ENCODE results near the gene TRIM22.
A peak's percentile ranks its signal among the peaks of the same experiment; 100 is the strongest.
"Not testable (repeated sequence)": the region's sequence is repeated elsewhere in the genome, so short reads cannot be mapped to it uniquely, and the experiment has no call there.

TRIM22 gene, protein sequence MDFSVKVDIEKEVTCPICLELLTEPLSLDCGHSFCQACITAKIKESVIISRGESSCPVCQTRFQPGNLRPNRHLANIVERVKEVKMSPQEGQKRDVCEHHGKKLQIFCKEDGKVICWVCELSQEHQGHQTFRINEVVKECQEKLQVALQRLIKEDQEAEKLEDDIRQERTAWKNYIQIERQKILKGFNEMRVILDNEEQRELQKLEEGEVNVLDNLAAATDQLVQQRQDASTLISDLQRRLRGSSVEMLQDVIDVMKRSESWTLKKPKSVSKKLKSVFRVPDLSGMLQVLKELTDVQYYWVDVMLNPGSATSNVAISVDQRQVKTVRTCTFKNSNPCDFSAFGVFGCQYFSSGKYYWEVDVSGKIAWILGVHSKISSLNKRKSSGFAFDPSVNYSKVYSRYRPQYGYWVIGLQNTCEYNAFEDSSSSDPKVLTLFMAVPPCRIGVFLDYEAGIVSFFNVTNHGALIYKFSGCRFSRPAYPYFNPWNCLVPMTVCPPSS

GRCh38 chr11:5689551-5689983 lies at the start of gene TRIM22:
TSS of gene TRIM22 (plus strand) at chr11:5689790. CDS start at chr11:5696233, 6,443 bp downstream.
- peak; percentile 82 for DNase-seq (ENCODE audit: low read depth, low spot score)

- DNase-seq (ENCODE audit: low read depth, low spot score): no peak
Measured at GRCh38 chr11:5639953-5640352, 49.6 kb upstream of the TRIM22 start.

DNA sequence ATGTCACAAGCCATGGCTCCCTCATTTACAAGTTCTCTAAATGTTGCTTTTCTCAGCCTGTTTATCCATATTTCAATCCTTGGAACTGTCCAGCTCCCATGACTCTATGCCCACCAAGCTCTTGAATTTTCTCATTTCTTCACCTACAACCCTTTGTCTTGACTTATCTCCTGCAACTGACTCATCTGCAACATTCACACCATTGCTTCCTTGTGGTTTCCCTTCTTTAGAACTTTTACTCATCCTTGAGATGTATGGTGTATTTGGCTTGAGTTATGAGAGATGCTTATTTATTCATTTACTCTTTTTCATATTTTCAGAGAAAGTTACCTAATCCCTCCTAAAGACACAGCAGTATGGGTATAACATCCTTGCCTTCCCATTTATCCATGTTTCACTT lies 46.0 kb upstream of the TRIM22 start:
- DNase-seq (ENCODE audit: low read depth, low spot score): no peak

DNA sequence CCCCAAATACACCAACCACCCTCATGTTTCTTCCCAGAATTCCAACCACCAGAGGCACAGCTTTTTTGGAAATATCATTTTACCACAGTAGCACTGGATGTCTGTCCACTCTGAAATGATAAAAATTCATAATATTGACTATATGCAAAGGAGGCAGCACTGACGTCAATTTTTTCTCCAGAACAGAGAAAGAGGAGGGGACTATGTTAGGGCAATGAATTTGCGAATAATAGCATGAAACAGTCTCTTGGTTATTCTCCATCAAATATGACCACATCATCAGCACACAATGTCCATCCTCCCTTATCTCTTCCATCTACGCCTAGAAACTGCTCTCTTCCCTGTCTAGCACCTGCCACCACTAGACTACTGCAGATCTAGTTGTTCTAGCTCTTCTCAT lies 43.5 kb upstream of the TRIM22 start:
- DNase-seq (ENCODE audit: low read depth, low spot score): no peak

GRCh38 chr11:5655474-5655873 lies 34.1 kb upstream of the TRIM22 start:
- no peak for DNase-seq (ENCODE audit: low read depth, low spot score)

- not testable (repeated sequence) for DNase-seq (ENCODE audit: low read depth, low spot score)
Measured at GRCh38 chr11:5656956-5657355, 32.6 kb upstream of the TRIM22 start.

- DNase-seq (ENCODE audit: low read depth, low spot score): no peak
Measured at GRCh38 chr11:5658318-5658717, 31.3 kb upstream of the TRIM22 start.

GRCh38 chr11:5663511-5663910 lies 26.1 kb upstream of the TRIM22 start:
- no peak for DNase-seq (ENCODE audit: low read depth, low spot score)

DNA sequence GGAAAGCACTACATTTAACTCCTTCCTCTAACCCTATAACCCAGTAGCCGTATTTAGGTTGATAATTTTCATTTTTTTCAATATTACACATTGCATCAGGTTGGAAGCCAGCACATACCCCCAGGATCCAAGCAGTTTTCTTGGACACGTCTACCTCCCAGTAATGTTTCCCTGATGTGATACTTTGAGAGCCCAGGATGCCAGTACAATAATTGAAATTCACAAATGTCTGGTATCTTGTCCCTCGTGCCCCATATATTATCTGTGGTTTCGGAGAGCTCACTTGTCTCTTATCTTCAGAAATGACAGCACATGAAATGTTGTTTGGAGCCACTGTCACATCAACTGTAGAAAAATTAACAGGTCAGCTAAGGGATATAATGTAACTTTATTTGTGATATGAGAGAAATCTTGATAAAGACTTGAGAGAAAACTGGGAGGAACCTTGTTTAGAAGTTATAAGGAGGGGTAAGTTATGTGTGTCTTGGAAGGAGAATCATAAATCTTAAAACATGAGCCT lies 24.5 kb upstream of the TRIM22 start:
- DNase-seq (ENCODE audit: low read depth, low spot score): no peak

DNA sequence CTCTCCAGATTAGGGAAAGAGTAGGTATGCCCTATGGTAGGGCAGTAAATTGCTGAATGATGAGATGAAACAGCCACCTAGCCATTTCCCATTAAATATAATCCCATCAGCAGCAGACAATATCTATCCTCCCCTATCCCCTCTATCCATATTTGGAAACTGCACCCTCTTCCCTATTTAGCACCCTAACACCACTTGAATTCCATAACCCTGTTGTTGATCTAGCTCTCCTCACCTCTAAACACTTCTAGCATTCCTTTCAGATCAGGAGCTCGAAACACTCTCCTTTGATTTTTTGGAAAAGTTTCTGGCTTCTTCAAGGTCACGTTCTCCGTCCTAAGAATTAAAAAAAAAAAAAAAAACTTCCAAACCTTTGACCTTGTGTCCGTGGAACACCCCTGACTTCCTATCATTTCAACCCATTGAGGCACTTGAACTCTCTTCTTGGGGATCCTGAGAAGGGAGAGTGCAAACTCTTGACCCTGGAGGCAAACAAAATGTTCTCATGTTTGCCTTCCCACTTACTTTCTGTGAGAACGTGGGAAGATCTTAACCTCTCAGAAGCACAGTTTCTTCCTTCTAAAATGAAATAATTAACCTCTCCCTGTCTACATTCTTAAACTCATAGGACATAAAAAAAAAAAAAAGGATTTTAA lies 23.7 kb upstream of the TRIM22 start:
- no peak for DNase-seq (ENCODE audit: low read depth, low spot score)

DNA sequence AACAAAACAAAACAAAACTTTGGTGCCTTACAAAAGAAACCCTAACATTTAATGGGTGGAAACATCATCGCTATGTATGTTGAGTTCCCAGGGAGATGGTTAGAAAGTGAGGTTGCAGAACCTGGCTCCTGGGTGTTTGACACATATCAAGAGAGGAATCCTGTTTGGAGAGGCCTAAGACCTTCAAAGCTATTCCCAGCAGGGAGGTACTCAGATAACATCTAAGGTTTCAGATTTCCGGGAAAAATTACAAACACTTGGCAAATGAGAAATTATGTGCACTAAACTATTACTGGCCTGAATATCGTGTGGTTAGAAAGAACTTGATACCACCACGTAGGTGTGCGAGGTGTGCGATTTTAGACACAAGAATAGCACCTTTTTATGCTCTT lies 23.2 kb upstream of the TRIM22 start:
- DNase-seq (ENCODE audit: low read depth, low spot score): peak; percentile 12

DNA sequence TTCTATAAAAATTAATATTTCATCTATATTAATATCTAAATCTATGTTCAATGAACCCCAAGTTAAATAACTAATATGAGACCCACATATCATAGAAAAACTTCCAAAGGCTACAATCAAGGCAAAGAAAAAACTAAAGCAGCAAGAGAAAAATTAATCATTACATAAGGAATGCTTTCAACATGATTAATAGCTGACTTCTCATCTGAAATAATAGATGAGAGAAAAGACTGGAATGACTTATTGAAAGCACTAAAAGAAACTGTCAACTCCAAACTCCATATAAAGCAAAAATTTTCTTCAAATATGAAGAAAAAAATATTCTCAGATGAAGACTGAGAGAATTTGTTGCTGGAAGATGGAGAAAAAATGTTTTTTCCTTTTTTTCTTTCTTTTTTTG lies 17.8 kb upstream of the TRIM22 start:
- no peak for DNase-seq (ENCODE audit: low read depth, low spot score)

- no peak for DNase-seq (ENCODE audit: low read depth, low spot score)
Measured at GRCh38 chr11:5674391-5674790, 15.2 kb upstream of the TRIM22 start.

DNA sequence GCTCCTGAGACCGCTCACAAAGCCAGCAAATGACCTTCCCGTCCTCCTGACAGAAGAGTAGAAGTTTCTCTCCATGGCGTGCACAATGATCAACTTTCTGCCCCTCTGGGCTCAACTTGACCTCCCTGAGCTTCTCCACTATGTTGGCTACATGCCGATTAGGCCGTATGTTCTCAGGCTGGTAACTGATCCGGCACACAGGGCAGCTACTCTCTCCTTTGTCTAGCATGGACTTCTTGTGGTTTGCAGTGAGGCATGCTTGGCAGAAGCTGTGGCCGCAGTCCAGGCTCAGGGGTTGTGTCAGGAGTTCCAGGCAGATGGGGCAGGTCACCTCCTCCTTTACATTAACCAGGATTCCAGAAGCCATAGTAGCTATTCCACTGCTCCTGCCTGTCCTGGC lies 9.8 kb upstream of the TRIM22 start:
- peak; percentile 66 for DNase-seq (ENCODE audit: low read depth, low spot score)

DNA sequence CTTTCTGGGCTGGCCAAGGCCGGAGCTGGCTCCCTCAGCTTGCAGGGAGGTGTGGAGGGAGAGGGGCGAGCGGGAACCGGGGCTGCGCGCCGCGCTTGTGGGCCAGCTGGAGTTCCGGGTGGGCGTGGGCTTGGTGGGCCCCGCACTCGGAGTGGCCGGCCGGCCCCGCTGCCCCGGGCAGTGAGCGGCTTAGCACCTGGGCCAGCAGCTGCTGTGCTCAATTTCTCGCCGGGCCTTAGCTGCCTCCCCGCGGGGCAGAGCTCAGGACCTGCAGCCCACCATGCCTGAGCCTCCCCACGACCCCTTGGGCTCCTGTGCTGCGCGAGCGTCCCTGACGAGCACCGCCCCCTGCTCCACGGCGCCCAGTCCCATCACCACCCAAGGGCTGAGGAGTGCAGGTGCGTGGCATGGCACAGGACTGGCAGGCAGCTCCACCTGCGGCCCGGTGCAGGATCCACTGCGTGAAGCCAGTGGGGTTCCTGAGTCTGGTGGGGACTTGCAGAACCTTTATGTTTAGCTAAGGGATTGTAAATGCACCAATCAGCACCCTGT lies 6.6 kb upstream of the TRIM22 start:
- not testable (repeated sequence) for DNase-seq (ENCODE audit: low read depth, low spot score)

- not testable (repeated sequence) for DNase-seq (ENCODE audit: low read depth, low spot score)
Measured at GRCh38 chr11:5683620-5684019, 6.0 kb upstream of the TRIM22 start.

DNA sequence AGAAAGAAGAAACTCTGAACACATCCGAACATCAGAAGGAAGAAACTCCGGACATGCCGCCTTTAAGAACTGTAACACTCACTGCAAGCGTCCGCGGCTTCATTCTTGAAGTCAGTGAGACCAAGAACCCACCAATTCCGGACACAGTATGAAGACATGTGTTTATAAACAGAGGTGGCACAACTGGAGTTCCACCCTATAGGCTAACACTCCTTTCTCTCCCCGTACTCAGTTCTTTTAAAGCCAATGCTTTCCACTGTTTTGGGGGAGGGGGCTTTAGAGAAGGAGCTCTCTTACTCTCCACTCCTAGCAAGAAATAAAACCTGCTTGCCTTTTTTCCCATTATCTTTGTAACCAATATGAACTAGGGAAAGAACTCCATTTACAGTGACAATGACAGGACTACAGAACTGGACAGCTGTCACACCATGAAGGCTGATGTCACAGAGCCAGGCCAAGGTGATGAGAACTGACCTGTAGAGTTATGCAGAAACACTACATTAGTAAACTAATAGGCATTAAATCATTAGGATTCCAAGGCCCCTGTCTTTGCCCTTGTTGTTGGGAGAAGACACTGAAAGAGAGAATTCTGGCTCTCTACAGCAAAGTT lies 5.4 kb upstream of the TRIM22 start:
- DNase-seq (ENCODE audit: low read depth, low spot score): no peak

DNA sequence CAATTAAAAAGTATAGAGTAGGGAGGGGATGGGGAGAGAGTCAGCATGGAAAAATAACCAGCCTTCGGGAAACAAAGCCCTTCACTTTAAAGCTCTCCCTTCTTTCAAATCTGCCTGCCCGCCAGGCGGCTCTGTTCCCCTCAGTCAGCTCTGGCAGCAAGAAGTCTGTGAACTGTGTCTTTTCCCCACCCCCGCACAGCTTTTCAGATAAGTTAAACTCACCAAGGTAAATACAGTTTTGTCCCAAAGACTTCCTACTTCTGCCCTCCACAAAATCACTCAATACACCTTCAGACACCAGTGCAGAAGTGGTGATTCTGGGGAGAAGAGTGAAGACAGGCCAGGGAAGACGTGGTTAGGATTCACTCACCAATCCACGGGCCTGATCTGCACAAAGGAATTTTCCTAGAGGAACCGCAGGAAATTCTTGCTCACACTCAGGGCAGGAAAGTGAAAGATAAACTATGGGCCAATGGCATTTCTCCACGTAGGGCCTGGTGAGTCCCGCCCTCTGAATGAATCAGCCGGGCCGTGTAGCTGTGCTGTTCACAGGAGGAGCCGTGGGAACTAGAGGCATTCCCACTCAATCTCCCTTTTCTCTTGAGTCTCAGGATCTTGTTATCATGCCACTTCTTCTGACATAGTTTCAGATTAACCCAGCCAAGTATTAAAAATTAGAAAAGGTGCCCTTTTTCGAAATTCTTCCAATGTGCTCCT lies 4.8 kb upstream of the TRIM22 start, which contains the start of gene TRIM5:
TRIM5 (minus strand) TSS at position 429 of the 717 bp plus-strand sequence. CDS start 4,897 bp downstream, outside the sequence.
- peak; percentile 98 for DNase-seq (ENCODE audit: low read depth, low spot score)

DNA sequence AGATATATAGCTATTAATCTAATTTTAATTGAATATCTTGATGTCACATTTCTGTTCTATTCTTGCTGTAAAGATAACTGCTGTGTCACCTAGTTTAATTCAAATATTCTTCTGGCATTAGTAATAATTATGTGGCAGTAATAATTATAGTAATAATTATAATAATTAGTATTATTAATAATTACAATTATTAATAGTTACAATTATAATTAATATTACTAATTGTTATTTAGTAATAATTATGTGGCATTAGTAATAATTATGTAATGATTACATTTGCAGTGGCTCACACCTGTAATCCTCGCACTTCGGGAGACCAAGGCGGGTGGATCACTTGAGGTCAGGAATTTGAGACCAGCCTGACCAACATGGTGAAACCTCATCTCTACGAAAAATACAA lies 3.2 kb upstream of the TRIM22 start:
- no peak for DNase-seq (ENCODE audit: low read depth, low spot score)

GRCh38 chr11:5688482-5688881 lies 1.1 kb upstream of the TRIM22 start:
- DNase-seq (ENCODE audit: low read depth, low spot score): no peak

DNA sequence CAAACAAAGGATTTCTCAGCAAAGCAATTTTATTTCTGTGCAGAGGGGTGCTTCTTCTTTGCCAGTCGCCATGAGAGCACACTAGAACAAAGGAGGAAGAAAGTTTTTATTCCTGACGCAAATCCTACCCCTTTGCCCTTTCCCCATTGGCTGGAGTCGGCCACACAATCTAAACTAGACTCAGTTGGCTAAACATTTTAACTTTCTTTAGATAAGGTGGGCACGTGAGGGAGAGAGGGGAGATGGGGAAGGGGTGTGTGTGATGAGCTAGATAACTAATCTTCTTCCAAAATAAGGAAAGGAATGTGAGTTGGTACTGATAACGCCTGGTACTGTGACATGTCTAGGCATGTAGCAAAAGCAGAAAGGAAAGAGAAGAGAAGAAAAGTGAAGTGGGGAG lies 626 bp downstream of the TRIM22 start:
- peak; percentile 45 for DNase-seq (ENCODE audit: low read depth, low spot score)
